Measurements from ENCODE around the gene MFF.
"Not testable (repeated sequence)": the region's sequence is repeated elsewhere in the genome, so short reads cannot be mapped to it uniquely, and the experiment has no call there.

Gene MFF

DNA sequence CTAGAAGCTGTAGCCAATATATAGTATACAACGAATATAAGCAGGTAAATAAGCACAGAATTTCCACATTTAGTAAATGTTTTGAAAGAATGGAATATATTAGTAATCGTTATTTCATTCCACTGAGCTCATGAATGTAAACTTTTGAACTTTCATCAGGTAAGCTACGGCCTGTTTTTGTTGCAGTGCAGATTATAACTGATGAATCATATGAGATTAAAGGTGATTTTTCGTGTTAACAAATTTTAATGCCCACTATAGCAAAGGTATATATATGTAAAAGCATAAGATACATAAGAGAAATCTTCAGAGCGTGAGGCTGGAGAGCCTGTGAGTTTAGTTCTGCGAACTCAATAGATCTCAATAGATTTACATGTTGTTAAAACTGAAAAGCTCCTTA is 61.6 kb downstream of the MFF start:
- TF ChIP-seq CTCF (IDR thresholded peaks at IDR 0.05; ENCODE audit: borderline replicate concordance, insufficient read depth, low read depth, low read length): no peak
- no peak overlapping the region for H3K4me3 ChIP-seq (ENCODE audit: low read depth, low read length)

GRCh38 chr2:227387583-227387982 is 62.5 kb downstream of the MFF start, which contains the start of gene SCYGR1:
Gene SCYGR1, minus strand, starts transcription at chr2:227387949. Its CDS starts 0 bp downstream, at chr2:227387949.
- not testable (repeated sequence) for H3K4me3 ChIP-seq (ENCODE audit: low read depth, low read length)

DNA sequence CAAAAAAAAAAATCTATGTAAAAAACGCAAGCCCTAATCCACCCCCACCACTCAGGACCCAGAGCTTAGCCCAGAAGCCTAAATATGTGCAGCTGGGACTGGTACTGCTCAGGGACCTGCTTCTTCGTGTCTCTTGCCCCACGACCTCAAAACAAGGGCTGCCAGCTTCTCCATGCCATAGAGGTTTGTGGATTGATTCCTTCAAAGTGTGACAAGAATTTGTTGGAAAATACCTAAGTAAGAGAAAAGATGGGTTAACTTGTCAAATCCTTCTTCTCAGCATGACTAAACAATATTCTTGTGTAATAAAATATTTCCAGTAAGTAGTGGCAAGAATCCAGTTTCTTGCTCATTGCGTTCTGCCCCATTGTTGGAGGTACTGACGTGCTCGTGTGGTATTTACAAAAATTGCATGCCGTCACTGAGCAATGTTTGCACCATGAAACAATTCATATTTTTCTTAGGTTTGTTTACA is 63.5 kb downstream of the MFF start:
- H3K4me3 ChIP-seq (ENCODE audit: low read depth, low read length): no peak overlapping the region
- no peak for TF ChIP-seq CTCF (IDR thresholded peaks at IDR 0.05; ENCODE audit: borderline replicate concordance, insufficient read depth, low read depth, low read length)

- no peak overlapping the region for H3K4me3 ChIP-seq (ENCODE audit: low read depth, low read length)
- TF ChIP-seq CTCF (IDR thresholded peaks at IDR 0.05; ENCODE audit: borderline replicate concordance, insufficient read depth, low read depth, low read length): no peak
Measured at GRCh38 chr2:227389231-227389630, 64.2 kb downstream of the MFF start.

- H3K4me3 ChIP-seq (ENCODE audit: low read depth, low read length): no peak overlapping the region
- no peak for TF ChIP-seq CTCF (IDR thresholded peaks at IDR 0.05; ENCODE audit: borderline replicate concordance, insufficient read depth, low read depth, low read length)
Measured at GRCh38 chr2:227389661-227390060, 64.6 kb downstream of the MFF start.

GRCh38 chr2:227390468-227391256 is 65.6 kb downstream of the MFF start:
- H3K4me3 ChIP-seq (ENCODE audit: low read depth, low read length): no peak overlapping the region
- TF ChIP-seq CTCF (IDR thresholded peaks at IDR 0.05; ENCODE audit: borderline replicate concordance, insufficient read depth, low read depth, low read length): no peak

DNA sequence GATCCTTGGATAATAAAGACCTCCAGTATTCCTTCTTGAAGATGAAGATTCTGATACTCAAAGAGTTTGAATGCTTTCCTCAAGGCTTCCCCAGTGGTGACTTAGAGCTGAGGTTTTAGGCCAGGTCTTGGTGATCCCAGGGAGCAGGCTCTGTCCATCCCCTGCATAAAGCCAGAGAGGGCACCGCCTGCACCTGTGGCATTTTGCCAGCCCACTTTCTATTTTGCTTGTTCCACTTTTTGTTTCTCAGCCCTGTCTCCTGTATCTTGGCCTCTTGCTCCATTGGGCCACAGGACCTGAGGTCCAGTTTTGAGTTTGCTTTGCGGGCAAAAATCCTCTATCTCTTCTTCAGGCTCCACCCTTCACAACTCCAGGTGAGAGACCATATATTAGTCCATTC is 69.3 kb downstream of the MFF start:
- no peak overlapping the region for H3K4me3 ChIP-seq (ENCODE audit: low read depth, low read length)
- no peak for TF ChIP-seq CTCF (IDR thresholded peaks at IDR 0.05; ENCODE audit: borderline replicate concordance, insufficient read depth, low read depth, low read length)
